Gastrocnemius medialis (tissue), 4 donors: ENCODE results near the gene ASB3.

ENCODE experiments used
- POLR2A ChIP-seq, 2 donors: fragments of 450-650 bp; IDR thresholded peaks; one replicate each; pipeline ENCODE4 v1.6.1; 2017; ENCODE audit warnings: antibody characterized with exemption in 2 of 2, mild to moderate bottlenecking in 2 of 2, moderate library complexity in 2 of 2
- TF ChIP-seq, protein P1 (sequence below), 5 experiments: fragments of 450-650 bp in 3 of 5; fragments of 200-600 bp in 2 of 5; sonication (generic) in 2 of 5; IDR thresholded peaks in 4 of 5; conservative IDR thresholded peaks in 1 of 5; 1 replicate in 4 of 5; 2 replicates in 1 of 5; pipeline ENCODE4 v1.5.1; 2016 to 2019; ENCODE audit warnings: antibody characterized with exemption in 5 of 5, mild to moderate bottlenecking in 3 of 5, moderate library complexity in 3 of 5

DNA sequence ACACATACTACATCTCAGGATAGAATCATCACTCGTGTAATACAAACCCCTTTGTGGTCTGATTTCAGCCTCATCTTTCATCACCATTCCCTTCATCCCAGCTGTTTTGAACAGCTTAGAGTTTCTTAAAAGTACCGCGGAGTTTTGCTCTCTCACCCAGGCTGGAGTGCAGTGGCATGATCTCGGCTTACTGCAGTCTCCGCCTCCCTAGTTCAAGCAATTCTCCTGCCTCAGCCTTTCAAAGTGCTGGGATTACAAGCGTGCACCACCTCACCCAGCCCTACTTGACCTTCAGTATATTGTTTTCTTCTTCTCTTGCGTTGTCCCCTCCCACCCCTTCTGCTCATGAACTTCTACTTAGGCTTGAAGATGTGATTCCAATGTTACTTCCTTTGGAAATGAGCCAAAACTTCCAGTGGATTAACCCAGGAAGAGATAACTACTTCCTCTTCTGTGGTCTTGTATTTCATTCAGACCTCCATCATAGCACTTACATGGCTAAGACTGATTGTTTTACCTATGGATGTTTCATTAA, 15.9 kb upstream of the ASB3 start:
- TF ChIP-seq, protein P1, sequence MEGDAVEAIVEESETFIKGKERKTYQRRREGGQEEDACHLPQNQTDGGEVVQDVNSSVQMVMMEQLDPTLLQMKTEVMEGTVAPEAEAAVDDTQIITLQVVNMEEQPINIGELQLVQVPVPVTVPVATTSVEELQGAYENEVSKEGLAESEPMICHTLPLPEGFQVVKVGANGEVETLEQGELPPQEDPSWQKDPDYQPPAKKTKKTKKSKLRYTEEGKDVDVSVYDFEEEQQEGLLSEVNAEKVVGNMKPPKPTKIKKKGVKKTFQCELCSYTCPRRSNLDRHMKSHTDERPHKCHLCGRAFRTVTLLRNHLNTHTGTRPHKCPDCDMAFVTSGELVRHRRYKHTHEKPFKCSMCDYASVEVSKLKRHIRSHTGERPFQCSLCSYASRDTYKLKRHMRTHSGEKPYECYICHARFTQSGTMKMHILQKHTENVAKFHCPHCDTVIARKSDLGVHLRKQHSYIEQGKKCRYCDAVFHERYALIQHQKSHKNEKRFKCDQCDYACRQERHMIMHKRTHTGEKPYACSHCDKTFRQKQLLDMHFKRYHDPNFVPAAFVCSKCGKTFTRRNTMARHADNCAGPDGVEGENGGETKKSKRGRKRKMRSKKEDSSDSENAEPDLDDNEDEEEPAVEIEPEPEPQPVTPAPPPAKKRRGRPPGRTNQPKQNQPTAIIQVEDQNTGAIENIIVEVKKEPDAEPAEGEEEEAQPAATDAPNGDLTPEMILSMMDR (IDR thresholded peaks at IDR 0.05 in 4 of 5, conservative IDR thresholded peaks at IDR 0.05 in 1 of 5), result no peak
- TF ChIP-seq POLR2A (IDR thresholded peaks at IDR 0.05), result no peak
